SK-N-SH (cell line): ENCODE data around the gene CLASRP. TPM values are rescaled to one million over a fixed set of nuclear protein-coding genes. Genes with fewer than 3 reads are reported as not detected.

Experiments used
- CTCF ChIA-PET: fragments of 300-600, 350-600 bp; formaldehyde crosslinking; extraction: SDS; loops from one replicate; lab custom pipeline; 2021; lab: Yijun Ruan, JAX
- POLR2A ChIA-PET: fragments of 350-600 bp; sonication (Branson Sonifier 250); formaldehyde crosslinking; extraction: SDS; loops from one replicate; lab custom pipeline; 2020; ENCODE audit warnings: antibody characterized with exemption, inconsistent platforms; lab: Yijun Ruan, JAX
- DNase-seq: peaks from one replicate; pipeline ENCODE4 v3.0.0; 2012
- H2AFZ ChIP-seq: fragments of 200-600 bp; sonication (generic); 2 replicates; pipeline ENCODE4 v1.8.1; 2016; ENCODE audit warnings: antibody characterized with exemption, mild to moderate bottlenecking, low read depth
- H3F3A ChIP-seq: fragments of 200-600 bp; sonication (generic); replicated peaks from 2 replicates; pipeline ENCODE3; 2016; ENCODE audit warnings: antibody characterized with exemption, mild to moderate bottlenecking; ENCODE audit not compliant: insufficient read depth
- H3K27ac ChIP-seq, 2 experiments: fragments of 200-500 bp in 1 of 2; fragments of 200-600 bp in 1 of 2; sonication (Bioruptor generic) in 1 of 2; sonication (generic), shearing (Covaris generic) in 1 of 2; 2 replicates each; pipeline versions ENCODE4 v1.5.1 to v1.6.1; 2014 to 2016; ENCODE audit warnings: low read depth in 2 of 2, inconsistent platforms in 1 of 2, low read length in 1 of 2, mild to moderate bottlenecking in 1 of 2, mixed read lengths in 1 of 2
- H3K27me3 ChIP-seq: fragments of 200-600 bp; sonication (generic), shearing (Covaris generic); 2 replicates; pipeline ENCODE4 v1.6.1; 2016; ENCODE audit warnings: mixed run types; ENCODE audit not compliant: insufficient read depth
- H3K36me3 ChIP-seq, 2 experiments: fragments of 200-500 bp in 1 of 2; fragments of 200-600 bp in 1 of 2; sonication (Bioruptor generic) in 1 of 2; sonication (generic) in 1 of 2; replicated peaks in 1 of 2; 2 replicates each; pipeline versions ENCODE3 to v1.5.1; 2014 to 2016; ENCODE audit warnings: low read length in 1 of 2, mild to moderate bottlenecking in 1 of 2; ENCODE audit not compliant: insufficient read depth in 2 of 2, control insufficient read depth in 1 of 2
- H3K4me1 ChIP-seq, 2 experiments: fragments of 200-500 bp in 1 of 2; fragments of 200-600 bp in 1 of 2; sonication (Bioruptor generic) in 1 of 2; sonication (generic), shearing (Covaris generic) in 1 of 2; 2 replicates each; pipeline versions ENCODE4 v1.5.1 to v1.6.1; 2014 to 2016; ENCODE audit warnings: low read depth in 1 of 2, low read length in 1 of 2, mixed run types in 1 of 2; ENCODE audit not compliant: insufficient read depth in 2 of 2, control insufficient read depth in 1 of 2
- H3K4me2 ChIP-seq: fragments of 200-600 bp; sonication (generic), shearing (Covaris generic); 2 replicates; pipeline ENCODE4 v1.6.1; 2017; ENCODE audit warnings: mixed run types
- H3K4me3 ChIP-seq, 2 experiments: fragments of 200-500 bp in 1 of 2; fragments of 200-600 bp in 1 of 2; sonication (Bioruptor generic) in 1 of 2; sonication (generic), shearing (Covaris generic) in 1 of 2; 2 replicates each; pipeline versions ENCODE4 v1.5.1 to v1.8.1; 2014 to 2016; ENCODE audit warnings: low read depth in 2 of 2, inconsistent platforms in 1 of 2, low read length in 1 of 2, mild to moderate bottlenecking in 1 of 2, mixed read lengths in 1 of 2, moderate library complexity in 1 of 2
- H3K79me2 ChIP-seq: fragments of 200-600 bp; sonication (generic); 2 replicates; pipeline ENCODE4 v1.8.1; 2017; ENCODE audit warnings: mild to moderate bottlenecking; ENCODE audit not compliant: insufficient read depth
- H3K9ac ChIP-seq: fragments of 200-600 bp; sonication (generic); 2 replicates; pipeline ENCODE4 v1.6.1; 2017; ENCODE audit warnings: mixed run types
- H3K9me2 ChIP-seq: fragments of 200-600 bp; sonication (generic); 2 replicates; pipeline ENCODE4 v1.6.1; 2017; ENCODE audit warnings: mixed run types
- H3K9me3 ChIP-seq: fragments of 200-600 bp; sonication (generic); 2 replicates; pipeline ENCODE4 v1.6.1; 2017; ENCODE audit warnings: mixed run types, mild to moderate bottlenecking, moderate library complexity
- H4K20me1 ChIP-seq: fragments of 200-600 bp; sonication (generic); 2 replicates; pipeline ENCODE4 v1.6.1; 2017; ENCODE audit warnings: mild to moderate bottlenecking, mixed run types; ENCODE audit not compliant: insufficient read depth
- CHD2 ChIP-seq: fragments of 150-350 bp; IDR thresholded peaks from 2 replicates; pipeline ENCODE4 v1.6.1; 2018; ENCODE audit warnings: low read length; ENCODE audit not compliant: partially characterized antibody
- MXI1 ChIP-seq: IDR thresholded peaks from 2 replicates; pipeline ENCODE4 v1.6.1; 2012; ENCODE audit warnings: mild to moderate bottlenecking, low read depth, low read length, improper control_type of control experiment
- RCOR1 ChIP-seq: fragments of 150-350 bp; IDR thresholded peaks from 2 replicates; pipeline ENCODE4 v1.6.1; 2017; ENCODE audit warnings: antibody characterized with exemption, low read length
- RFX5 ChIP-seq: IDR thresholded peaks from 2 replicates; pipeline ENCODE4 v1.6.1; 2012; ENCODE audit warnings: mild to moderate bottlenecking, improper control_type of control experiment, low read length
- SIN3A ChIP-seq: IDR thresholded peaks from 2 replicates; pipeline ENCODE4 v1.6.1; 2012; ENCODE audit warnings: low read depth, mild to moderate bottlenecking, low read length, moderate library complexity, borderline replicate concordance
- SMC3 ChIP-seq: IDR thresholded peaks from 2 replicates; pipeline ENCODE4 v1.6.1; 2012; ENCODE audit warnings: low read depth, low read length, improper control_type of control experiment
- TEAD4 ChIP-seq: IDR thresholded peaks from 2 replicates; pipeline ENCODE4 v1.4.0; 2012; ENCODE audit warnings: mild to moderate bottlenecking, borderline replicate concordance; ENCODE audit not compliant: insufficient read depth
- WGBS: methylation state at CpG from one replicate; pipeline ENCODE4 v1.1.6; 2017; ENCODE audit warnings: low lambda C conversion rate; 5-methylcytosine and 5-hydroxymethylcytosine counted together
- polyA plus RNA-seq, 3 experiments: library from polyadenylated mRNA; depleted of rRNA; stranded (reverse); fragments of >200 nt; gene quantifications; 2 replicates each; pipeline ENCODE4 v1.2.3, GENCODE V29; 2012
- TF ChIP-seq, protein P1 (sequence below): IDR thresholded peaks from 2 replicates; pipeline ENCODE4 v1.6.1; 2012; ENCODE audit warnings: mild to moderate bottlenecking, low read depth, low read length, moderate library complexity
- TF ChIP-seq, protein P2 (sequence below): fragments of 150-350 bp; IDR thresholded peaks from 2 replicates; pipeline ENCODE4 v1.6.1; 2017; ENCODE audit warnings: antibody characterized with exemption, low read length, low read depth, borderline replicate concordance
- TF ChIP-seq, protein P3 (sequence below): IDR thresholded peaks from 2 replicates; pipeline ENCODE4 v1.4.0; 2012; ENCODE audit warnings: low read depth, borderline replicate concordance
- TF ChIP-seq, protein P4 (sequence below): IDR thresholded peaks from 2 replicates; pipeline ENCODE4; 2012

Gene CLASRP
- polyA plus RNA-seq, 1 of the 3 experiments (the other 2 are of a cell fraction): 54.8 TPM

DNA sequence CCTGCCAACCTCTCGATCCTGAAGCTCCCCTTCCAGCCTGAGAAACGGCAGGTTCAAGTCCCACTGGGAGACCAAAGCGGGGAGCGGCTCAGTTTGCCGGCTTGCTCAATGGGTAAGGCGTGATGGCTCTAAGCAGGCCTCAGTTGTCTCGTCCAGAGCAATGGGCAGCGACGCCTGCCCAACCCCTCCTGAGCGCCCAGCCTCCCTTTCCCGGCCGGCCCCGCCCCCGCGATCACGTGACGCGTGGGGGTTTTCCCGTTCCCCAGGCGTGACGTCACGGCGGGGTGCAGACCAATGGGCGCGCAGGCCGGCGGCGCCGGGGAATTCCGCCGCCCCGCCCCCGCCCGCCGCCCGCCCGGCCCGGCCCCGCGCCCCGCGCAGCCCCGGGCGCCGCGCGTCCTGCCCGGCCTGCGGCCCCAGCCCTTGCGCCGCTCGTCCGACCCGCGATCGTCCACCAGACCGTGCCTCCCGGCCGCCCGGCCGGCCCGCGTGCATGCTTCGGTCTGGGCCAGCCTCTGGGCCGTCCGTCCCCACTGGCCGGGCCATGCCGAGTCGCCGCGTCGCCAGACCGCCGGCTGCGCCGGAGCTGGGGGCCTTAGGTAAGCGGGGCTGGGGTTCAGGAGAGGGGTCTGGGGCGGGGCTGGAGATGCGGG lies 37.6 kb upstream of the CLASRP start, which contains the start of gene RELB:
Gene RELB (plus strand): TSS at position 378 of the 653 bp plus-strand sequence. CDS start 116 bp downstream, at position 494.
- ChIA-PET POLR2A (interaction anchor here (0.8 to 1.1 kb wide), 3 partner anchors 36 to 38 kb away, joined by 3 to 6 read pairs (median 6); partner anchors contain the start of gene CLASRP), CTCF (interaction anchor here (0.6 to 2.6 kb wide), 4 partner anchors 12 to 127 kb away, joined by 3 to 21 read pairs (median 10); no protein-coding TSS in a partner anchor)
- Histone ChIP-seq H3K4me1 (peaks cover 0 to 5% of the 10 kb centered on the region in 2 experiments; a peak in 1 of 4 replicates), H3K27ac (peak within 1 kb of the TSS; percentile 69 to 98), H3K4me2 (peak within 1 kb of the TSS; percentile 86), H4K20me1 (no peaks in the 10 kb centered on the region), H3K27me3 (no peaks in the 10 kb centered on the region), H3K9ac (peak within 1 kb of the TSS; percentile 100), H2AFZ (peak within 1 kb of the TSS; percentile 86), H3K4me3 (peak within 1 kb of the TSS; percentile 64 to 78), H3K79me2 (peaks cover 8% of the 10 kb centered on the region; the same call in 1 of the 2 replicates), H3F3A (peaks cover 8% of the 10 kb centered on the region), H3K9me3 (no peaks in the 10 kb centered on the region), H3K9me2 (no peaks in the 10 kb centered on the region), H3K36me3 (peaks cover 0 to under 1% of the 10 kb centered on the region in 2 experiments)
- 3% methylated on average over 18 of the region's 79 CpGs for WGBS
- TF ChIP-seq, protein P1, sequence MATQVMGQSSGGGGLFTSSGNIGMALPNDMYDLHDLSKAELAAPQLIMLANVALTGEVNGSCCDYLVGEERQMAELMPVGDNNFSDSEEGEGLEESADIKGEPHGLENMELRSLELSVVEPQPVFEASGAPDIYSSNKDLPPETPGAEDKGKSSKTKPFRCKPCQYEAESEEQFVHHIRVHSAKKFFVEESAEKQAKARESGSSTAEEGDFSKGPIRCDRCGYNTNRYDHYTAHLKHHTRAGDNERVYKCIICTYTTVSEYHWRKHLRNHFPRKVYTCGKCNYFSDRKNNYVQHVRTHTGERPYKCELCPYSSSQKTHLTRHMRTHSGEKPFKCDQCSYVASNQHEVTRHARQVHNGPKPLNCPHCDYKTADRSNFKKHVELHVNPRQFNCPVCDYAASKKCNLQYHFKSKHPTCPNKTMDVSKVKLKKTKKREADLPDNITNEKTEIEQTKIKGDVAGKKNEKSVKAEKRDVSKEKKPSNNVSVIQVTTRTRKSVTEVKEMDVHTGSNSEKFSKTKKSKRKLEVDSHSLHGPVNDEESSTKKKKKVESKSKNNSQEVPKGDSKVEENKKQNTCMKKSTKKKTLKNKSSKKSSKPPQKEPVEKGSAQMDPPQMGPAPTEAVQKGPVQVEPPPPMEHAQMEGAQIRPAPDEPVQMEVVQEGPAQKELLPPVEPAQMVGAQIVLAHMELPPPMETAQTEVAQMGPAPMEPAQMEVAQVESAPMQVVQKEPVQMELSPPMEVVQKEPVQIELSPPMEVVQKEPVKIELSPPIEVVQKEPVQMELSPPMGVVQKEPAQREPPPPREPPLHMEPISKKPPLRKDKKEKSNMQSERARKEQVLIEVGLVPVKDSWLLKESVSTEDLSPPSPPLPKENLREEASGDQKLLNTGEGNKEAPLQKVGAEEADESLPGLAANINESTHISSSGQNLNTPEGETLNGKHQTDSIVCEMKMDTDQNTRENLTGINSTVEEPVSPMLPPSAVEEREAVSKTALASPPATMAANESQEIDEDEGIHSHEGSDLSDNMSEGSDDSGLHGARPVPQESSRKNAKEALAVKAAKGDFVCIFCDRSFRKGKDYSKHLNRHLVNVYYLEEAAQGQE: 0 out of 2 replicates have a peak, but pooled peaks have one; percentile 26
- peak; percentile 41; the same call in 1 of the 2 replicates for TF ChIP-seq SIN3A
- no peak; the same call in 1 of the 2 replicates for TF ChIP-seq MXI1
- peak; percentile 84 for TF ChIP-seq RCOR1
- TF ChIP-seq TEAD4: no peak
- TF ChIP-seq, protein P2, sequence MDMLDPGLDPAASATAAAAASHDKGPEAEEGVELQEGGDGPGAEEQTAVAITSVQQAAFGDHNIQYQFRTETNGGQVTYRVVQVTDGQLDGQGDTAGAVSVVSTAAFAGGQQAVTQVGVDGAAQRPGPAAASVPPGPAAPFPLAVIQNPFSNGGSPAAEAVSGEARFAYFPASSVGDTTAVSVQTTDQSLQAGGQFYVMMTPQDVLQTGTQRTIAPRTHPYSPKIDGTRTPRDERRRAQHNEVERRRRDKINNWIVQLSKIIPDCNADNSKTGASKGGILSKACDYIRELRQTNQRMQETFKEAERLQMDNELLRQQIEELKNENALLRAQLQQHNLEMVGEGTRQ: peak; percentile 80
- TF ChIP-seq RFX5: 0 out of 2 replicates have a peak, but pooled peaks have one; percentile 30
- TF ChIP-seq CHD2: peak; percentile 63
- TF ChIP-seq SMC3: no peak
- TF ChIP-seq, protein P3, sequence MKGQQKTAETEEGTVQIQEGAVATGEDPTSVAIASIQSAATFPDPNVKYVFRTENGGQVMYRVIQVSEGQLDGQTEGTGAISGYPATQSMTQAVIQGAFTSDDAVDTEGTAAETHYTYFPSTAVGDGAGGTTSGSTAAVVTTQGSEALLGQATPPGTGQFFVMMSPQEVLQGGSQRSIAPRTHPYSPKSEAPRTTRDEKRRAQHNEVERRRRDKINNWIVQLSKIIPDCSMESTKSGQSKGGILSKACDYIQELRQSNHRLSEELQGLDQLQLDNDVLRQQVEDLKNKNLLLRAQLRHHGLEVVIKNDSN: peak; percentile 97
- TF ChIP-seq, protein P4, sequence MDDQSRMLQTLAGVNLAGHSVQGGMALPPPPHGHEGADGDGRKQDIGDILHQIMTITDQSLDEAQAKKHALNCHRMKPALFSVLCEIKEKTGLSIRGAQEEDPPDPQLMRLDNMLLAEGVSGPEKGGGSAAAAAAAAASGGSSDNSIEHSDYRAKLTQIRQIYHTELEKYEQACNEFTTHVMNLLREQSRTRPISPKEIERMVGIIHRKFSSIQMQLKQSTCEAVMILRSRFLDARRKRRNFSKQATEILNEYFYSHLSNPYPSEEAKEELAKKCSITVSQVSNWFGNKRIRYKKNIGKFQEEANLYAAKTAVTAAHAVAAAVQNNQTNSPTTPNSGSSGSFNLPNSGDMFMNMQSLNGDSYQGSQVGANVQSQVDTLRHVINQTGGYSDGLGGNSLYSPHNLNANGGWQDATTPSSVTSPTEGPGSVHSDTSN: peak; percentile 47
- peak; percentile 99 for DNase-seq
